HG03521 (cell line): ENCODE results near the gene AFTPH.

Source experiments
- ATAC-seq: cut with Tn5 transposase; IDR thresholded peaks from one replicate; pipeline ENCODE4 v1.9.1; 2021; ENCODE audit warnings: mild to moderate bottlenecking, moderate library complexity; ENCODE audit not compliant: unreplicated experiment

Gene AFTPH

GRCh38 chr2:64609227-64609941, 85.3 kb downstream of the AFTPH start:
- peak; percentile 42 for ATAC-seq

GRCh38 chr2:64609942-64610281, 85.8 kb downstream of the AFTPH start:
- ATAC-seq, result no peak

DNA sequence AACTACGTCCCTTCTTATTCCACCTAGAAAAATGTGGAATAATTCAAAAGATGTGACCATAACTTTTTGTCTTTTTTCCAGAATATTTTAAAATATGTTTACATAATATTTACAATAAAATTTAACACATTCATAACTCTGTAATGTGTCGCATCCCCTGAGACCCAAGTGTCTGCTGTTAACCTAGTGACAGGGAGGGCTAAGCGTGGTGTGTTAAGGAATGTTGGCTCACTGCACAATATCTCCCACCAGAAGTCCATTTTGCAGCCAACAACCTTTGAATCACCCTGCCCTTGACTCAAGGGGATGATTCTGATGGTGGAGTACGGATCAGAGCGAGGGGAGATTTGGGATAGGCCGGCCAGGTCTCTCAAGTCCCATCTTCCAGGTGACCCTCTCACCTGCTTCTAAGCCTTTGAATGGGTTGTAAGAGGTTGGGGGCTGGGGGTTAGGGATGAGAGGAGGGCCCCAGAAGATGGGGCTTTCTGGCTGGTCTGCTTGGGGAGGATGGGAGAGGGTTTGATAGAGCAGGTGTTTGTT, 86.3 kb downstream of the AFTPH start:
- no peak for ATAC-seq

DNA sequence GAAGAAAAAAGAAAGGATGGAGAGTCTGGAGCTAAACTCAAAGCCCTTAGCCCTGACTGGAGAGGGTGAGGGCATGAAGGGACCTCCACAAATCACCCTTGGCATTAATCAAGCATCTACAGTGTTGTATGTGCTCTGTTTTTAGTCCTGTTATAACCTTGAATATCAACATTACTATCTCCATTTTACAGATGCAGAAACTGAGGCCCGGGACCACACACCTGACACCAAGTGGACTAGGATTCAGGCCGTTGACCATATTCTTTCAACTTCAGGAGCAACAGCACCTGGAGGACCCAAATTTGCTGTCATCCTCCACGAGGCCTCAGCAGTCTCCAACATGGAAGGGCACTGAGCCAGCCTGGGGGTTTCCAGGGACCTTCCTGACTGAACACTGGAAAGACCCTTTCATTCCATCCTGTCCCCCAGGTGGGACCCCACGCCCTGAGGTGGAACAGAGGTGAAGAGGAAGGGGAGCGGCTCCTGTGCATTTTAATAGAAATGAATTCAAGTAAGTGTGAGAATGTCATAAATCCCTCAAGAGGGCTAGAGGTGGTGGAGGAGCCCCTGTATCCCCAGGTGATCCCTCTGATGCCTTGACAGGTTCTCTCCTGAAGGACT, 88.6 kb downstream of the AFTPH start:
- no peak for ATAC-seq

GRCh38 chr2:64613276-64613675, 89.1 kb downstream of the AFTPH start:
- no peak for ATAC-seq

GRCh38 chr2:64615192-64615763, 91.2 kb downstream of the AFTPH start:
- no peak for ATAC-seq

- ATAC-seq, result no peak
These were observed 91.9 kb downstream of the AFTPH start for GRCh38 chr2:64615844-64616536.

DNA sequence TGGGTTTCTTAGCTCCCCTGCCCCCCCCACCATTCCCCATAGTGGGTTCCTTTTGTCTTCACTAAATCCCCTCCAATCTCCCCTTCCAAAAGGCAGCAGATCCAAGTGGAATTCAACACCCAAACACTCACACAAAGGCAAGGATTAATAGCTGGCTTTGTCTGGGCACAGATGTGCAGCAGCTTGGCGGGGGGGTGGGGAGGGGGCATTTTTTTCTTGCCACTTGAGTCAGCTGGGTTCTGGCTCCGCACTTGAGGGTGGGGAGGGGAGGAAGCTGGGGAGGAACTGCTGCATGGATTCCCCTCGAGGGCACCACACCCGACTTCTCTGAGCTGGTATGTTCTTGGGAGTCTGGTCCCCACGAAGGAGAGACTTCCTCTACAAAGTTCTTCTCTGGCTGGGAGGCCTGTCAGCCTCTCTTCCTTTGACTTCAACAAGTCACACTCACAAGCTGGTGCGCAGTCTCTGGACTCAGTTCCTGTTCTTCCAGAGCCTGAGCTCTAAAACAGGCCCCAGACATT, 93.6 kb downstream of the AFTPH start:
- ATAC-seq, result no peak

- ATAC-seq, result no peak
These were observed 96.5 kb downstream of the AFTPH start for GRCh38 chr2:64620661-64621060.

- no peak for ATAC-seq
These were observed 98.5 kb downstream of the AFTPH start for GRCh38 chr2:64622443-64623241.

DNA sequence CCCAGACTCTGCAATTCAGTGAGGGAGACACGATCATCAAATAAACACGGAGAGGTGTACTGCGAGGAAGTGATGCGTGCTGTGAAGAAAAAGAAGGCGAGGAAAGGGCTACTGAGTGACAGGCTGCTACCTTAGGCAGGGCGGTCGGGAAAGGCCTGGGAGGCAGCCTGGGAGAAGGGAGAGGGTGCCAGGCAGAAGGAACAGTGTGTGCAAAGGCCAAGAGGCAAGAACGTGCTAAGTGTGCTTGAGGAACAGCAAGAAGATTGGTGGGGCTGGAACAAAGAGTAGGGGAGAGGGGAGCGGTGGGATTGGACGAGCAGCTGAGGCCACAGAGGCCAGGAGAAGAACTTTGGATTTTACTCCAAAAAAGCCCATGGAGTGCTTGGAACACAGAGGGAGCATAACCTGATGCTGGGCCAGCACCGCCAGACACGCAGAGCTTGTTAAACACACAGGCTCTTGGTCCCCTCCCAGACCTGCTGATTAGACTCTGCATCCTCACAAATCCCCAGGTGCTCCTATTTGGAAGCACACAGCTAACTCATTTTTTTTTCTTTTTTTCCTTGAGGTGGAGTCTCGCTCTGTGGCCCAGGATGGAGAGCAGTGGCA, 99.2 kb downstream of the AFTPH start:
- no peak for ATAC-seq

DNA sequence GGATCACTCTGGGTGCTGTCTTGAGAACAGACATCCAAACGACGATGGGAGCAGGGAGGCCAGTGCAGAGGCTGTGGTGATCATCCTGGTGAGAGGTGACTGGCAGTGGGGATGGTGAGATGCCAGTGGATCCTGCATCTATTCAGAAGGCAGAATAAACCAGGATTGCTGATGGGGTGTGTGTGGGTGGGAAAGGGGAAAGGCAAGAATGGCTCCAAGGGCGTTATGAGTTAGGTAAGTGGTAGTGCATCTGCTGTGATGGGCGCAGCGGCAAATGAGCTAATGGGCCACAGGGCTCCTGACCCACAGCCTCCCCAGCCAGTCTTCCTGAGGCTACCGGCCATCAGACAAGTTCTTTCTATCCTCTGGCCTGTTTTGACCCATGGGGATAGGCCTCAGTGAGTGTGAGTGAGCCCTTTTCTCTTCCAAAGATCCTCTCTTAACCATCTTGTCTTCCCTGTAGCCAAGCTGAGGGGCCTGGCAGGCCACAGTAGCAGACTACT, 100.0 kb downstream of the AFTPH start:
- ATAC-seq, result no peak

GRCh38 chr2:64624862-64625261, 100.7 kb downstream of the AFTPH start:
- ATAC-seq, result no peak

GRCh38 chr2:64625299-64626145, 101.4 kb downstream of the AFTPH start:
- ATAC-seq, result no peak

GRCh38 chr2:64626146-64626809, 102.2 kb downstream of the AFTPH start:
- no peak for ATAC-seq

GRCh38 chr2:64626963-64627760, 103.0 kb downstream of the AFTPH start:
- ATAC-seq, result no peak
